HepG2 (cell line): ENCODE results near the gene INHBB. TPM values are rescaled to one million over a fixed set of nuclear protein-coding genes. Genes with fewer than 3 reads are reported as not detected.

Experiments
- CHD4 ChIP-seq: fragments of 200-600 bp; sonication (generic); IDR thresholded peaks from 2 replicates; pipeline ENCODE4 v1.7.0; 2017; ENCODE audit warnings: mild to moderate bottlenecking, low read length, borderline replicate concordance
- MXI1 ChIP-seq: IDR thresholded peaks from 3 replicates; pipeline ENCODE4 v1.6.1; 2012; ENCODE audit warnings: low read depth, low read length, inconsistent platforms, borderline replicate concordance
- NFRKB ChIP-seq: fragments of 450-650 bp; IDR thresholded peaks from 2 replicates; pipeline ENCODE4 v1.6.1; 2017
- NR1H2 ChIP-seq: sonication (generic); formaldehyde crosslinking; IDR thresholded peaks from 2 replicates; pipeline ENCODE4 v1.8.1; 2022; ENCODE audit warnings: low read depth, missing genetic modification reagents, borderline replicate concordance
- PHF20 ChIP-seq: sonication (generic); formaldehyde crosslinking; IDR thresholded peaks from 2 replicates; pipeline ENCODE4 v1.5.0; 2020; ENCODE audit warnings: mild to moderate bottlenecking, missing genetic modification reagents
- PRDM4 ChIP-seq: sonication (generic); formaldehyde crosslinking; IDR thresholded peaks from 2 replicates; pipeline ENCODE4 v1.9.0; 2021; ENCODE audit warnings: missing genetic modification reagents, borderline replicate concordance
- RERE ChIP-seq: IDR thresholded peaks from 2 replicates; pipeline ENCODE4 v1.6.1; 2016; ENCODE audit warnings: low read depth, missing genetic modification reagents, missing compliant biosample characterization
- SNRNP70 ChIP-seq: fragments of 200-400 bp; formaldehyde crosslinking; IDR thresholded peaks from 2 replicates; pipeline ENCODE4 v1.6.1; 2017; ENCODE audit warnings: mild to moderate bottlenecking, low read depth, low read length, moderate library complexity
- ZBTB49 ChIP-seq: sonication (generic); formaldehyde crosslinking; IDR thresholded peaks from 2 replicates; pipeline ENCODE4 v1.4.0; 2020; ENCODE audit warnings: missing genetic modification reagents, borderline replicate concordance
- ZC3H13 ChIP-seq: sonication (generic); formaldehyde crosslinking; IDR thresholded peaks from 2 replicates; pipeline ENCODE4 v1.8.1; 2023; ENCODE audit warnings: mild to moderate bottlenecking, missing genetic modification reagents, moderate library complexity
- ZNF160 ChIP-seq: sonication (generic); formaldehyde crosslinking; IDR thresholded peaks from 2 replicates; pipeline ENCODE4 v1.8.0; 2022; ENCODE audit warnings: mild to moderate bottlenecking, inconsistent platforms, missing genetic modification reagents
- ZNF335 ChIP-seq: sonication (generic); formaldehyde crosslinking; IDR thresholded peaks from 2 replicates; pipeline ENCODE4 v1.4.0; 2020; ENCODE audit warnings: missing genetic modification reagents
- ZNF558 ChIP-seq: sonication (generic); formaldehyde crosslinking; IDR thresholded peaks from 2 replicates; pipeline ENCODE4 v1.9.0; 2022; ENCODE audit warnings: mild to moderate bottlenecking, missing genetic modification reagents, borderline replicate concordance
- ZNF597 ChIP-seq: sonication (generic); formaldehyde crosslinking; IDR thresholded peaks from 2 replicates; pipeline ENCODE4 v1.5.0; 2020; ENCODE audit warnings: missing genetic modification reagents
- polyA plus RNA-seq, 8 experiments: library from polyadenylated mRNA; depleted of rRNA in 3 of 8; stranded (reverse) in 7 of 8; unstranded in 1 of 8; fragments of >200 nt; fragmentation: Illumina TruSeq in 4 of 8; extraction: Trizol in 4 of 8; gene quantifications; 2 replicates each; pipeline versions ENCODE4 v1.2.1 to v1.2.3, GENCODE V29; 2011 to 2016; ENCODE audit warnings: low read depth in 4 of 8, missing spikeins in 1 of 8, mixed read lengths in 1 of 8; ENCODE audit not compliant: insufficient read depth in 1 of 8
- total RNA-seq, 5 experiments: library from RNA; depleted of rRNA; stranded (reverse); fragments of >200 nt; fragmentation: Illumina TruSeq; extraction: Trizol; gene quantifications; 2 replicates each; pipeline ENCODE4 v1.2.3, GENCODE V29; 2016; ENCODE audit warnings: low read depth in 1 of 5

INHBB gene
- total and polyA plus RNA-seq, 2 of the 13 experiments (the other 11 are each of a cell fraction or from before 2014, with no cell fraction given): 0.20 to 1.7 TPM

- no peak for TF ChIP-seq RERE (CRISPR knock-in tag)
- no peak for TF ChIP-seq ZNF335 (CRISPR knock-in tag)
- TF ChIP-seq ZBTB49 (CRISPR knock-in tag): no peak
- TF ChIP-seq ZNF597 (CRISPR knock-in tag): no peak
- no peak for TF ChIP-seq PHF20 (CRISPR knock-in tag)
- TF ChIP-seq CHD4: no peak
- TF ChIP-seq SNRNP70: no peak
- no peak for TF ChIP-seq ZC3H13
- TF ChIP-seq MXI1: 0 out of 3 replicates have a peak, but pooled peaks have one; percentile 41
- no peak for TF ChIP-seq ZNF558 (CRISPR knock-in tag)
- 0 out of 2 replicates have a peak, but pooled peaks have one; percentile 66 for TF ChIP-seq ZNF160 (CRISPR knock-in tag)
- no peak for TF ChIP-seq PRDM4 (CRISPR knock-in tag)
- no peak for TF ChIP-seq NR1H2 (CRISPR knock-in tag)
- TF ChIP-seq NFRKB: no peak
These were observed 2.4 kb upstream of the INHBB start (continued) for GRCh38 chr2:120343433-120344105.
